CD4-positive, alpha-beta T cell treated with Interleukin-4 for 1 hour (primary cell): ENCODE measurements around the gene P3H1.
"Not testable (repeated sequence)": the region's sequence is repeated elsewhere in the genome, so short reads cannot be mapped to it uniquely, and the experiment has no call there.

ENCODE experiments used
- DNase-seq, 2 donors: peaks; one replicate each; pipeline ENCODE4 v3.0.0-alpha.2; 2020 to 2022

The P3H1 gene

DNA sequence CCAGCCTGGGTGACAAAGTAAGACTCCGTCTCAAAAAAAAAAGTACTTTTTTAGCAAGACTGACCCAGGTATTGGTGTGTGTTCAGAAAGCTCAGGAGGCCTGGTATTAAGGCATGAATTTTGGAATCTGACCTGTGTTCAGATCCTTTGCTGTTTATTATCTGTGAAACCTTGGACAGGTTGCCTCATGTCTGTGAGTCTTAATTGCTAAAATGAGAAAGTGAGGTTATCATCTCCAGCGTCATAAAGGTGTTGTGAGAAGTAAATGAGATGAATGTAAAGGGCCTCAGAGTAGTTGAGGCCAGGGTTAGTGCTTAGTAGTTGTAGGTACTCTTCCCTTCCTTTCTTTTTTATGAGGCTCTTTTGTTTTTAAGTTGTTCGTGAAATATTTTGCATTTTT lies 3.0 kb upstream of the P3H1 start:
- DNase-seq = no peak

DNA sequence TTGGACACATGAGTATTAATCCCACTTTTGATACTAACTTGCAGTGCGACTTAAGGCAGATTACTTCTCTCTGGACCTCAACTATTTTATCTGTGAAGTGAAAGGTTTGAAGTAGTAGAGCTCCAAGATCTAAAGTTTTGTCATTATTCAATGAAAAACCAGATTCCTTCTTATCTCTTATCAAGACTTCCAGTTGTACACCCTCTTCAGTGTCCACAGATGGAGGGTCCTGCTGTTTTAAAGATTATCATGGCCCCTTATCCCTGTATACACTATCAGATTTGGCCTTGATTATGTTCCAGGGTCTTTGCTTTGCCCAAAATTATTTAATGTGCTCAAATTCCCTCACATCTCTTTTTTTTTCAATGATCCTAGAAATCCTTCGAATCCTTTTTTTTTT lies 1.3 kb upstream of the P3H1 start:
- no peak for DNase-seq

DNA sequence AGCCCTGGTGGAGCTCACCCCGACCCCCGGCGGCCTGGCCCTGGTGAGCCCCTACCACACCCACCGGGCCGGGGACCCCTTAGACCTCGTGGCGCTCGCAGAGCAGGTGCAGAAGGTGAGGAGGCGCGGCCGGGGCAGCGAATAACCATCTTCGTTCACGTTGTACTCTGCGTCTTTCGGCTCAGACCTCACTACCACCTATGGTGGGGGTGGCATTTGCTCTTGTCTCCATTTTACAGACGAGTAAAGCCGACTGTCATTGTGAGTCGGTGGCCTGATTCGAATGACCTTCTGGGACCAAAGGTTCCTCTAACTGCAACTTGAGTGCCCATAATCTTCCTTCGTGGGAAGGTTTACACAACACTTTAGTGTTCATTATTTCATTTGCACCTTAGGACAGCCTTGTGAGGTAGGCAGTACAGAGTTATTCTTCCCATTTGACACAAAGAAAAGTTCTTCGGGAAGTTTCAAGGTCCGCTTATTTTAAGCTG lies 727 bp upstream of the P3H1 start:
- no peak for DNase-seq

DNA sequence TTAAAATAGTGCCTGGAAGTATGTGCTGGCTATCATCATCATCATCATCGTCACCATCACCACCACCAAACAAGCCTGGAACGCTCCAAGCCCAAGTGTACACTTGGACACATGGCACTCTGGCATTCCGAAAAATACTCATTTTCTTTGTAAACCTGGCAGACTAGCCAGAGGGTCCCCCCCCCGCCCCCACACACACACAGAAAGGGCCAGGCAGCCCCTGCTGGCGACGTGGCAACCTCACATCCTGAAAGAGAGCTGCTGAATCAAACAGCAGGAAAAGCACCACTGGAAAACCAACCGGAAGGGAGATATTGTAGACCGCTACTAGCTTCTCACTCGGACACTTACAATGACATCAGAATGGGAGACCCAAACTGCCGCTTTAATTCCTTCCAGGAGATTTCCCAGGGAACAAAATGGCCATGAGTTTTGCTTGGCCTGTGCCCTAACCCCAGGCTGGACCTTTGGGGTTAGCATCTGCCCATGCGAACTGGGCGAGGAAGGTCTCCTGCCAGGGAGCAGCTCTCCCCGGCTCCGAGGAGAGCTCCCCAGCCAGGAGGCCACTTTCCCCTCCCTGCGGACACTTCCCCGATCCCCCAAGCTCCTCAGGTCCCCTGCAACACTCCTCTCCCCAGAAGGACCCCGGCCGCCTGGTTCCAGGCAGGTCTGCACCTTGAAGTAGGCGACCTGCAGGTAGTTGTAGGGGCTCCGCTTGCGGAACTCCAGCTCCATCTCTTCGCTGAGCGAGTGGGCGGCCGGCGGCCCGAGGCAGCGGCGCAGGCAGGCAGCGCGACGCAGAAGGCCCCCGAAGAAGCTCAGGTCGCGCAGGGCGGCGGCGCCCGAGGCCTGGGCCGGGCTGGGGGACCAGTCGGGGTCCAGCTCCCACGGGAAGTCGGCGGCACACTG lies 742 bp downstream of the P3H1 start:
- peak; percentile 21 to 34 for DNase-seq

DNA sequence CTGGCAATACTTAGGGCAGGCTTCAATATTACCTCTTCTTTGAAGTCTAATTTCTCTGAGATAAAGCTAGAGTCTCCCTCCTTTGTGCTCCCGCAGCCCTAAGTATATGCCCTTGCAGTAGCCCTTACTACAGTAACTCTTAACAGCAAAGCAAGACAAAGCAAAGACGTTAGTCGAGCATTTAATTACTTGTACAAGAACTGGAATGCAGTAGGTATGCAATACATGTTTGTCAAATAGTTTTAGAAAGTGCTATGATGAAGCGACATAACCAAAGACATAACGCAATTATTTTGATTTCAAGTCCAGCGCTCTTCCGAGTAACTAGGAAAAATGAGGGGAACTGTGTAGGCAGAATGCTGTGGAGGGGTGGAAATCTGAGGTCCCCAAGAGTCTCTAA lies 1.6 kb downstream of the P3H1 start:
- DNase-seq = no peak

DNA sequence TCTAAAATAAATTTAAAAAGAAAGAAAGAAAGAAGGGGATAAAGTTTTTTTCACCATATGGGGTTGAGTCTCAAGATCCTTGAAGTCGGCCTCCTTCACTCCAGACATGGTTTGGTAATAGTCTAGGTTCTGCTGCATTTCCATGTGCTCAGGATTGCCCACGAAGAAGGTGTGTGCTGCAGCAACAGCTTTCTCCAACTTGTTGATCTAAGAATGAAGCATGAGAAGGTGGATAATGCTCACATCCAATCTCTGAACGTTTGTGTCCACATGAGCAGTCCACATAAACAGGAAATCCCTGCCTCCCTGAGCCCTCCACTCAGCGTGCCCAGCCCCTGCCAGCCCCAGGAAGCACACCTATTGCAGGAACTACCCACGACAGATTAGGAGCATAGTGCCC lies 4.6 kb downstream of the P3H1 start:
- DNase-seq = no peak

DNA sequence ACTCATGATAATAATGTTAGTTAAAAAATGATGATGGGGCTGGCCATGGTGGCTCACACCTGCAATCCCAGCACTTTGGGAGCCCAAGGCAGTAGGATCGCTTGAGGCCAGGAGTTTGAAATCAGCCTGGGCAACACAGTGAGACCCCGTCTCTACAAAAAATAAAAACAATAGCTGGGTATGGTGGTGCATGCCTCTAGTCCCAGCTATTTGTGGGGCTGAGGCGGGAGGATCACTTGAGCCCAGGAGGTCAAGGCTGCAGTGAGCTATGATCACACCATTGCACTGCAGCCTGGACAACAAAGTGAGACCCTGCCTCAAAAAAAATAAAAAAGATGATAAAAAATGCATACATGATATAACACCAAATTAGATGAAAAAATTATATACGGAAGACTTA lies 5.3 kb downstream of the P3H1 start:
- DNase-seq = no peak

DNA sequence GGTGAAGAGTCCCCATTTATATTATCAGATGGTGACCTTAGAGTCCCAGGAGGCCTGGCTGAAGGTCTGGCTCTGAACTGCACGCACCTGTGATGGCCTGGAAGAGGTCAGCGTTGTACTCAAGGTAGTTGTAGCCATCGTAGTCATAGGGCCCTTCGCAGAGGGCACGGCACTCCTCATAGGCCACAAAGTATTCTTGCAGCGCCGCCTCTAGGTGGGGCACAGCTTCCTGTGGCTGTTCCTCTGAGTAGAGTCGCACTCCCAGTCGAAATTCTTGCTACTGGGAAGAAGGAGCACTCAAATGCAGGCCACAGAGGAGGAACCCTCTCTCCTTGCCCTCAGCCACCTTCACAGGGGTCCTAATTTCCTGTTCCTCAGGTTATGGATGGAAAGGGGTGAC lies 7.7 kb downstream of the P3H1 start:
- DNase-seq = no peak

DNA sequence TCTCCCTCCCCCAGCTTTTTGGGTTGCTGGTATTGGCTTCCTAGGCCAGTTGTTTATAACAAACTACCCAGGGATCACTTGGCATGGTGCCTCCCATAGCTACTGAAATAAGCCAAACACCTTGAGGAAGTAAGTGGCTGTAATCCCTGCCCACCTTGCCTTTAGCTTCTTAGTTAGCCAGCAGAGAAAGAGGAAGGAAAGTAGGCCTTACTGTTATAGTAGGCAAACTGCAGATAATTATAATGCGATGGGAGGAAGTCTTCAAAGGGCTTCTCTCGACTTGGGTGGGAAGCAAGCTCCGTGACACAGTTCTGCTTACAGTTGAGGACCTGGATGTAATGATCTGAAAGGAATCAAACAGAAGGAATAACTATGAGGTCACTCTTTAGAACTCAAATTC lies 8.2 kb downstream of the P3H1 start:
- DNase-seq = no peak

DNA sequence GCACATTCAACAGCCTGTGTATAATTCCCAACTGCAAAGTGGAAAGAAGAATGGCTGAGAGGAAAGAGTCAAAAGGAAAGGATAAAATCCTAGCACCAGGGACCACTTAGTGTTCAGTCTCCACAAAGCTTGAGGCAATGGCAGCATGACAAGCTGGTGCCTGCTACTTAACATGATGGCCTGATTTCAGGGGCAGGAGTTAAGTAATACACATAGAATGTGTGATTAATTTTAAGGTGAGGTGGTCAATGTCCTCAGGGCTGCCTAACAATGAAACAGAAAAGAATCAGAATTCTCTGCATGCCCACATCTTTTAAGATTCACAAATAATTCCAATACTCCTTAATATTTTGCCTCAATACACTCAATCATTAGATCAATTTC lies 8.9 kb downstream of the P3H1 start:
- DNase-seq = no peak

DNA sequence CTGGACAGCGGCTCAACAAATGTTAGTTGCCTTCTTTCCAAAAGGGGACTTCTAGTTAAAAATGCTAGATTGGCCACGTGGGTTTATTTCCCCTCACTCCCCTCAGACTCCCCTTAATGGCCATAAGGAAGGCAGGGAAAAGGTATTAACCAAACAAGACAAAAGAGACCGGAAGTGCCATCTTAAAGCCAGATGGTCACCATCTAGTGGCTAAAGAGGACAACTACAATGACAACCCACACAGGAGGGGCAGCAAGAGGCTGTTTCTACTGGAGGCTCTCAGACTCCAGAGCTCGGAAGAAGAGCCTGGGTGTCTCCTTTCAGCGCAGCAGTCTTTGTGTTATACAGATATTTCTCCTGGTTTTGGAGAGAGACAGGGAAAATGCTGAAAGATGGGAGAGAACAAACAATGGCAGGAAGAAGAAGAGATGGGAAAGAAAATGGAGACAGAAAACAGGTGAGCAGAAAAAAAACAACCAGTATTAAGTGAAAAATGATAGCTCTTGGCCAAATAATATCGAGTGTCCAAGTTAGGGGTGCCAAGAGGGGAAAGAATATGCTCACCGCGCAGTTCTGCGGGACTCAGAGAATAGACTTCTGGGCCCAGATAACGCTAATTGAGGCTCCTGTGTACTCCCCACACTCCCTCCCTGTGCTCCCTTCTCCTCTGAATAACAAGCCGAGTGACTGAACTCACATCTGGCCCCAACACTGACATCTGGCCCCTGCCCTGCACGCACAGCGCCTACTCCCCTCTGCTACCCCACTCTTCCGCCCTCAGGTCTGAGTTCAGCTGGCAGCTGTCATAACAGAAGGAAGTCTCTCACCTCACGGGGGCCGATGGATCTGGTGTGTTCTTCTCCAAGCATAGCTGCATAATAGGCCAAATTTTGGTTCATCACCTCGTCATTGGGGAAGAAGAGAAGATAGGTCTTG lies 9.6 kb downstream of the P3H1 start:
- peak in 1 of 2 donors; percentile 47 for DNase-seq

DNA sequence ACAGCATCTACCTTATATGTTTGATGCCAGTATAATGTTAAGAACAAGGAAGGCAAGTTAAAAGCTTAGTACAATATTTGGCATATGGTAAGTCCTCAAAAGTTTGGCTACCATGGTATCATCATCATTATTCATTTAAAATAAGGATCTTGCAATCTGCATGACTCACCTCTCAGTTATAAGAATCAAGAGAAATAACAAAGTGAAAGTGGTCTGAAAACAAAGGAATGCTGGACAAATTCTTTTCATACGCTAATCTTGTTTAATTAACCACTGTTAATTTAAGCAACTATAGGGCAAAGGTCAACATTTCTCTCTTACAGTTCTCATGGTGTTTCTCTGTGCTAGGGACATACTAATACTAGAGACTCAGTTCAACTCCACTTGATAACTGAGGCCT lies 13.8 kb downstream of the P3H1 start:
- DNase-seq = no peak

DNA sequence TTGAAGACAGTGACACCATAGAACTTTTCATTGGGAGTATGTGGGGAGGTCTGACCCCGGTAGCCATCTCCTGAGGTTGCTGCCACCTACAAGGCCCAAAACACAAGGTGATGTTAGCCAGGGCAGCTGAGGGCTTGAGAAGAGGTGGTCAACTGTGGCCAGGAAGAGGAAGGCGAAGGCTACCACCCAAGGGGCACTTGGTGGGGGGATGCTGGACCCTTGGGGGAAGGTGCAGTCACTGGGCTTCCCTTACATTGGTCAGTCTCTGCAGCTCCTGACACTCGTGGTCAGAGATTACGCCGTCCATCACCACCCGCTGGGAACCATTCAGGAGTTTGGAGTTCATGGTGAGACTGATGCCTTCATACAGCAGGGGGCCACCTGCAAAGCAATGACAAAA lies 14.5 kb downstream of the P3H1 start:
- no peak for DNase-seq

DNA sequence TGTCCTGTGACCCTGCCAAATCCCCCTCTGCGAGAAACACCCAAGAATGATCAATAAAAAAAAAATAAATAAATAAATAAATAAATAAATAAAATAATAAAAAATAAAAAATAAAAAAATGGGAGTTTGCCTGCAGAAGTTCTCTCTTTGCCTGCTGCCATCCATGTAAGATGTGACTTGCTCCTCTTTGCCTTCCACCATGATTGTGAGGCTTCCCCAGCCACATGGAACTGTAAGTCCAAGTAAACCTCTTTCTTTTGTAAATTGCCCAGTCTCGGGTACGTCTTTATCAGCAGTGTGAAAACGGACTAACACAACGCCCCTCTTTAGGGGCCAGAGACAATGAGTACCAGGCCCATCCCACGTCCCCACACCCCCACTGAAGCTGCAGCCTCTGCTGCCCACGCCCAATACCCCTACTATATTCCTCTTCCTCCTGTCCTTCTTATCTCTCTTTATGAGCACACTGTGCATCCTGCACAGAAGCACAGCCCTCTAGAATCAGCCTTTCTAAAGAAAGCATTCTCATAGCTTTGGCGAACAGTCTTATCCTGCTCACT lies 15.2 kb downstream of the P3H1 start:
- not testable (repeated sequence) for DNase-seq

DNA sequence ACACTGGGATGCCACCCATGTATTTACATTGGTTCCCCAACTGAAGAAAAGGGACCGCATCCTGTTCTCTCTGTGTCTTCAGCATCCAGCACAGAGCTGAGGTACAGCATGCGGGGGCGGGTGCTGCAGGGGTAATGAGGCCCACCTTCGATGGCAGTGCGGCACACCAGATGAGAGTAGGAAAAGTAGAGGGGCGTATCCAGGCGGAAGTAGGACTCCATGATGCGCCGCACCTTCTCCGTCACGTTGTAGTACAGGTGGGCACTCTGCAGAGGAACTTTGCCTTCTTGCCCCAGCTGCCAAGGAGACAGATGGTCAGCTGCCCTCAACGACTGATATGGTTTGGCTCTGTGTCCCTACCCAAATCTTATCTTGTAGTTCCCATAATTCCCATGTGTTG lies 16.8 kb downstream of the P3H1 start:
- no peak for DNase-seq

DNA sequence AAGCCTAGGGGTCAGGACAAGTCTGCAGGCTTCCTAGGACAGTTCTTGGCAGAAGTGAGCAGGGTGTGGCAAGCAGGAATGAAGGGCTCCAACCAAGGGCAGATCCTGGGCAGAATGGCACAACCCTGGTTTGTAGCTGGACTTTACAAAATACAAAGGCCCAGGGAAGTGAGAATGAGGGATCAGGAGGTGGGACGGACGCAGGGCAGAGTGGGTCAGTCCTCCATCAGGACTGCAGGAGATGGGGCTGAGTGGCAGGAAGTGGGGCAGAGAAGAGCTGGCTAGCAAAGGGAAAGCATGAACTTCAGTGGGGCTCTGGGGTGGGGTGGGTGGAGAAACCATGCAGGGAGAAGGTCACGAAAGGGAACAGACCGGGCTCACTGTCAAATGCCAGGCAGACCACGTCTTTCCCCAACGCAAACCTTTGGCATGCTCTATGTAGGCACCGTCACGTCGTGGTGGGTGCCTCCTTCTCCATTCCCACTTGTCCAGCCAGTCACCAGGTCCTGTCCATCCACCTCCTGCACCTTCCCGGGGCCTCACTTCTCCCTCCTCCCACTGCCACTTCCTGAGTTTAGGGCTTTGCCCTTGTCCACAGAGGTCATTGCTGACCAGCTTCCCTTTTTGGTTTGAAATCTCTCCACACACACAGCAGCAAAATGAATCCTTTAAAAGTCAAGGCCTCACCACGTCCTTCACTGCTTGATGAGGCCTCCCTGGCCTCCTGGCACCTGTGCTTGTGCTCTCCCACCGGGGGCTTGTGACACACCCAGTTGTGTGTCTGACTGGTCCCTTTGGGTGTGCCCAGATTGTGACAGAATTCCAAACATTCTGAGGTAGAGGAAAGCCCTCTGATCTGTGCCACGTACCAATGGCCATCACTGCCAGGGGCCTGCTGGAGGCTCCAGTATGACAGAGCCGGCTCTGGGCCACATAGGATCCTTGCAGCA lies 18.1 kb downstream of the P3H1 start:
- DNase-seq = no peak

DNA sequence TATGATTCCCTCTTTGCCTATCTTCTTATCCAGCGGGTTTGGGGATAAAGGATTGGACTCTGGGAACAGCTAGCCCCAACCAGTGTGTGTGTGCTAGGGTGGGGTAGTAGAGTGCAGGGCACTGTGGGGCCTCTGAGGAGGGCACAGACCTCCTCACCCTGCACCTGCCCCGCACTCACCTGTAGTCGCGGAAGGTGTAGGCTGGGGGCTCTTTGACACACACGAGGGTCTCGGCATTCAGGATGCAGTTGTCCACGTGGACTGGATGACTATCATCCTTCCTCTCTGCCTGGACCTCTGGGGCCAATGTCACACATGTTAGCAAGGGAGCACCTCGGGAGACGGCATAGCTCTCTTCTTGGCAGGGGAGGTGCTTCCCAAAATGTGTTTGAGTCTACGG lies 18.8 kb downstream of the P3H1 start:
- no peak for DNase-seq

DNA sequence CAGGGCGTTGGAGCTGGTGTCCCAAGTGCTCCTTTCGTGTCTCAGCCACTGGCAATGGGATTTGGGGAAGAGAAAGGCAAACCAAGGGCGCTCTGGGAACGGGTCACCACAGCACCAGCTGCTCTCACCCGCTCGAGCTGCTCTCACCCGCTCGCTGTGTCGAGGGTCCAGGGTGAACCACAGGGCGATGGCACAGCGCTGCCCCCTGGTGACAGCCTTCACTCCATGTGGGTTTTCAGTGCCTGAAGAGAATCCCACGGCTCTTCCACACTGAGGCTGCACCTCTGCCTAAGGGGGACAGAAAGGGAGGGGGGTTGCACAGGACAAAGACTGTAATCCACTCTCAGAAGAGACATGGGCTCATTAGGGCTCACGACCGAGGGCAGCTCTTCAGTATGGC lies 19.7 kb downstream of the P3H1 start:
- peak; percentile 37 to 38 for DNase-seq

DNA sequence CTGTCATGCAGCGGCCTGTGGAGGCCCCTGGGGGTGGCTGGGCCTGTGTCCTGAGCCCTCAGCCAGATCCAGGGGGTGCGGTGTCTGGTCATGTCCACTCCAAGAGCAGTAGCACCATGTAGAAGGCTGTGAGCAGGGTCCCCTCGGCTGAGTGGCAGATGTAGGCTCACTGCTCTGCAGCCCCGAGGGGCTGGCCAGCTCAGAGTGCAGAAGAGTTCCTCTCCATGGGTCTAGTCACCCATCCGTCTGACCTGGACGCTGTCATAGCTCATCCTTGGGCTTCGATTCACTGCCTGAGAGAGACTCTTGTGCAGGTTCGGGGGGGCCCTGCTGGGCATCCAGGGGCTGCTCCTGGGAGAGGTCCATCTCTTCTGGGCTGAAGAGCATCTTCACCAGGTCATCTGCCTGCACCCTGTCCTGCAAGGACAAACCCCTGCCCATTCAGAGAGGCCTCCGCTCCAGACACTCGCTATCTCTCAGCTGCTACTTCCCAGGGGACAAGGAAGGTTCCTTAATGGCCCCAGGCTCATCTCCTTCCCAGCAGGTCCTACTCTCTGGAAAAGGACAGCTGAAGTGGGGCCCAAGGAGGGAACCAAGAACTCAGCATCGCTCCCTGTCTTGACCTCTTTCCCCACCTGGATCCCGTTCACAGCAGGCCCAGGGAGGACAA lies 20.3 kb downstream of the P3H1 start:
- DNase-seq = no peak

DNA sequence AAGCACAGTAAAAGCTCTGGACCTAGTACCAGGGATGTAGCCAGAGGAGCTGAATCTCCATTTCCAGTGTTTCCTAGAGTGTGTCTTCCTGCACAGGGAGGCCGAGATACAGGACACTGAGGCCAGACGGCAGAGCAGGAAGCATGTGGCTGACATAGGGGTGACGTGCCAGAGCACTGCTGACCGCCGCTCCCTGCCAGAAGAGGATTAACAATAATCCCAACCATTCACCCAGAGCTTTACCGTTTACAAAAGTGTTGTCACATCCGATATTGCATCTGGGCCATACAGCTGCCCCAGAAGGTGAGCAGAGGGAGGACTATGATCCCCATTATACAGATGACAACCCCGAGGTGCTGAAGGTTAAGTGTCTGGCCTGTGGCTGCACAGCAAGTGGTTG lies 21.0 kb downstream of the P3H1 start:
- DNase-seq = no peak

DNA sequence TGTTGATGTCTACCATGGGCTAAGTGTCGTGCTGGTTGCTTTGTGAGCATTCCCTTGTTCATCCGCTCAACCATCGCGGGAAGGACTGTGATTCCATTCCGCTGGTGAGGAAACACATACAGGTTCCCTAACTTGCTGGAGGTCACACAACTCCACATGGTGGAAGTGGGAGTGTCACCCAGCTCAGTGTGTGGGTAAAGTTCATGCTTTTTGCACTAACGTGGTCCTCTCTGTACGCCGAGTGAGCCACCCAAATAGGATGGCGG lies 22.7 kb downstream of the P3H1 start:
- no peak for DNase-seq
